DMS53 treated with DMSO at 0.1 percent for 48 hours (cell line): ENCODE measurements around the gene FASTKD1.
"Not testable (repeated sequence)": the region's sequence is repeated elsewhere in the genome, so short reads cannot be mapped to it uniquely, and the experiment has no call there.

Source experiments
- DNase-seq: peaks from one replicate; lab custom pipeline; 2025; ENCODE audit not compliant: unreplicated experiment; lab: John Stamatoyannopoulos, UW

FASTKD1 gene

GRCh38 chr2:169572189-169572588, 1.5 kb downstream of the FASTKD1 start:
- no peak for DNase-seq

- no peak for DNase-seq
These were observed 2.1 kb downstream of the FASTKD1 start for GRCh38 chr2:169571571-169571970.

- not testable (repeated sequence) for DNase-seq
These were observed 2.9 kb downstream of the FASTKD1 start for GRCh38 chr2:169570752-169571151.

- DNase-seq: no peak
These were observed 3.7 kb downstream of the FASTKD1 start for GRCh38 chr2:169569948-169570347.

GRCh38 chr2:169565686-169566085, 8.0 kb downstream of the FASTKD1 start:
- no peak for DNase-seq

- DNase-seq: no peak
These were observed 11.1 kb downstream of the FASTKD1 start for GRCh38 chr2:169562519-169562918.

GRCh38 chr2:169562084-169562483, 11.6 kb downstream of the FASTKD1 start:
- not testable (repeated sequence) for DNase-seq

- DNase-seq: no peak
These were observed 12.3 kb downstream of the FASTKD1 start for GRCh38 chr2:169561364-169561763.

GRCh38 chr2:169546756-169547155, 26.9 kb downstream of the FASTKD1 start:
- no peak for DNase-seq

GRCh38 chr2:169542433-169542832, 31.2 kb downstream of the FASTKD1 start:
- DNase-seq: no peak

- DNase-seq: no peak
These were observed 33.5 kb downstream of the FASTKD1 start for GRCh38 chr2:169540146-169540545.

GRCh38 chr2:169539460-169539859, 34.2 kb downstream of the FASTKD1 start:
- not testable (repeated sequence) for DNase-seq

- DNase-seq: peak; percentile 69
These were observed 45.4 kb downstream of the FASTKD1 start for GRCh38 chr2:169528271-169528701.

- no peak for DNase-seq
These were observed 47.2 kb downstream of the FASTKD1 start for GRCh38 chr2:169526451-169526850.

- DNase-seq: no peak
These were observed 48.2 kb downstream of the FASTKD1 start for GRCh38 chr2:169525434-169525833.

- no peak for DNase-seq
These were observed 50.0 kb downstream of the FASTKD1 start for GRCh38 chr2:169523681-169524080.

GRCh38 chr2:169520896-169521295, 52.8 kb downstream of the FASTKD1 start:
- no peak for DNase-seq

- DNase-seq: not testable (repeated sequence)
These were observed 57.1 kb downstream of the FASTKD1 start for GRCh38 chr2:169516488-169516995.

GRCh38 chr2:169514758-169515157, 58.9 kb downstream of the FASTKD1 start:
- DNase-seq: not testable (repeated sequence)

- no peak for DNase-seq
These were observed 59.7 kb downstream of the FASTKD1 start for GRCh38 chr2:169513926-169514325.

GRCh38 chr2:169513094-169513493, 60.6 kb downstream of the FASTKD1 start:
- DNase-seq: no peak

- DNase-seq: peak; percentile 94
These were observed 61.1 kb downstream of the FASTKD1 start for GRCh38 chr2:169512525-169512924.

- no peak for DNase-seq
These were observed 61.8 kb downstream of the FASTKD1 start for GRCh38 chr2:169511818-169512217.
